ENCODE data around the gene LIPC.

GRCh38 chr15:58611731-58612676 lies 180.2 kb downstream of the LIPC start:
- TF ChIP-seq RAD21 (IDR thresholded peaks at IDR 0.05; ENCODE audit: low read depth), result no peak
- no peak for TF ChIP-seq MAX (IDR thresholded peaks at IDR 0.05)
- TF ChIP-seq FOXM1 (IDR thresholded peaks at IDR 0.05; ENCODE audit: borderline replicate concordance, low read depth), result no peak
- no peak for TF ChIP-seq TAF1 (IDR thresholded peaks at IDR 0.05; ENCODE audit: low read depth)
- no peak for TF ChIP-seq CREB1 (IDR thresholded peaks at IDR 0.05; ENCODE audit: low read depth)
- TF ChIP-seq YY1 (IDR thresholded peaks at IDR 0.05; ENCODE audit: low read depth), result no peak
